IPS-18c (cell line): Measurements from ENCODE around the gene FAN1.

Experiments used
- H3K4me3 ChIP-seq: 2 replicates; pipeline ENCODE4 v1.7.0; 2013; ENCODE audit warnings: low read depth, mild to moderate bottlenecking, low read length, moderate library complexity; ENCODE audit not compliant: insufficient read depth
- H3K9me3 ChIP-seq: one replicate; pipeline ENCODE4 v1.6.1; 2013; ENCODE audit warnings: mild to moderate bottlenecking, low read length, moderate library complexity; ENCODE audit not compliant: control insufficient read depth, insufficient read depth

FAN1 gene

GRCh38 chr15:30917013-30917412 lies 13.3 kb downstream of the FAN1 start:
- no peak overlapping the region for H3K4me3 ChIP-seq
- no peaks in the 10 kb centered on the region for H3K9me3 ChIP-seq

GRCh38 chr15:30917675-30918074 lies 14.0 kb downstream of the FAN1 start:
- Histone ChIP-seq H3K4me3 (no peak overlapping the region), H3K9me3 (no peaks in the 10 kb centered on the region)

- Histone ChIP-seq H3K4me3 (no peak overlapping the region), H3K9me3 (no peaks in the 10 kb centered on the region)
Measured at GRCh38 chr15:30918366-30918765, 14.7 kb downstream of the FAN1 start.

DNA sequence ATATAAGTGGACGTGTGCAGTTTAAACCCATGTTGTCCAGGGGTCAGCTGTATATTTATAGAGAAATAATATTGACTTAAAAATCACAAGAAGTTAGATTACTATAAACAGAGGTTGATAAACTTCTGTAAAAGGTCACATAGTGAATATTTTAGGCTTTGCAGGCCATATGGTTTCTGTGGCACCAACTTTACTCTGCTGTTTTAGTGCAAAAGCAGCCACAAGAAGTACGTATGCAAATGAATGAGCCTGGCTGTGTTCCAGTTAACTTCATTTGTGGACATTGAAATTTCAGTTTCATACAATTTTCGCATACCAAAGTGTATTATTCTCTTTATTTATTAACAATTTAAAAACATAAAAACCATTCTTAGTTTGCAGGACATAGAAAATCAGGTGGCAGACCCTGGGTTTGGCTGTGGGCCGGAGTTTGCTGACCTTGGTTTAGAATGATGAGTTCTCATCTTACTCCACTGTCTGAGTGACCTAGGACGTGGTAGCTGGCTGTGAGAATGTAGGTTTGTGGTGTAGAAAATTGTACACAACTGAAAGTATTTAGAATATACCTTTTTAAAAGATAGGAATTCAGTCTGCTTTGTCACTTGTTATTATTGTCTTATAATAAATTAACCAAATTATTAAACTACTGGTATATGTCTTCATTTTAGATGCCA lies 16.3 kb downstream of the FAN1 start:
- Histone ChIP-seq H3K4me3 (no peak overlapping the region), H3K9me3 (no peaks in the 10 kb centered on the region)

GRCh38 chr15:30921106-30921505 lies 17.4 kb downstream of the FAN1 start:
- Histone ChIP-seq H3K9me3 (no peaks in the 10 kb centered on the region), H3K4me3 (no peak overlapping the region)

GRCh38 chr15:30921781-30922479 lies 18.2 kb downstream of the FAN1 start:
- Histone ChIP-seq H3K4me3 (0 out of 2 replicates have a peak overlapping the region, but pooled peaks have one; percentile 12), H3K9me3 (no peaks in the 10 kb centered on the region)

- Histone ChIP-seq H3K9me3 (no peaks in the 10 kb centered on the region), H3K4me3 (no peak overlapping the region)
Measured at GRCh38 chr15:30922480-30923311, 19.0 kb downstream of the FAN1 start.

DNA sequence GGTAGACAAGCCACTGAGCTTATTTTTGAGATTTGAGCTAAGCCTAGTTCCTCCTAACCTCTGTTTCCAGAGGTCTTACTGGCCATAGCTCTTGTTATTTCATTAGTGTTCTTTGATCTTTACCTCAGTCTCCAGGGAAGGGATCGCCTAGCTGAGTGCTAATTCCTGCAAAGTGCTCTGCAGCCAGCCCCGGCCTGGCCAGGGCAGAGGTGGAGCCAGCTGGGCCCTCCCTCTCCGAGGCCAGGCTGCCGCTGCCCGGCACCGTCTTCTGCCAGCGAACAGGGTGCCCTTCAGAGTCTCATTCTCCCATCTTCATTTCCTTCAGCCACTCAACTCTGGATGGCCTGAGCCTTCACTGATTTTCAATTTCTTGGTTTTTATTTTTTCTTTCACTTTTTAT lies 19.7 kb downstream of the FAN1 start:
- no peak overlapping the region for H3K4me3 ChIP-seq

GRCh38 chr15:30924353-30924752 lies 20.6 kb downstream of the FAN1 start:
- Histone ChIP-seq H3K9me3 (no peaks in the 10 kb centered on the region), H3K4me3 (no peak overlapping the region)

More for the DNA sequence above, 19.7 kb downstream of the FAN1 start:
- H3K9me3 ChIP-seq, result no peaks in the 10 kb centered on the region

- H3K4me3 ChIP-seq, result no peak overlapping the region
- H3K9me3 ChIP-seq, result no peaks in the 10 kb centered on the region
Measured at GRCh38 chr15:30925686-30926085, 22.0 kb downstream of the FAN1 start.

- Histone ChIP-seq H3K4me3 (no peak overlapping the region), H3K9me3 (no peaks in the 10 kb centered on the region)
Measured at GRCh38 chr15:30926161-30926560, 22.4 kb downstream of the FAN1 start.

DNA sequence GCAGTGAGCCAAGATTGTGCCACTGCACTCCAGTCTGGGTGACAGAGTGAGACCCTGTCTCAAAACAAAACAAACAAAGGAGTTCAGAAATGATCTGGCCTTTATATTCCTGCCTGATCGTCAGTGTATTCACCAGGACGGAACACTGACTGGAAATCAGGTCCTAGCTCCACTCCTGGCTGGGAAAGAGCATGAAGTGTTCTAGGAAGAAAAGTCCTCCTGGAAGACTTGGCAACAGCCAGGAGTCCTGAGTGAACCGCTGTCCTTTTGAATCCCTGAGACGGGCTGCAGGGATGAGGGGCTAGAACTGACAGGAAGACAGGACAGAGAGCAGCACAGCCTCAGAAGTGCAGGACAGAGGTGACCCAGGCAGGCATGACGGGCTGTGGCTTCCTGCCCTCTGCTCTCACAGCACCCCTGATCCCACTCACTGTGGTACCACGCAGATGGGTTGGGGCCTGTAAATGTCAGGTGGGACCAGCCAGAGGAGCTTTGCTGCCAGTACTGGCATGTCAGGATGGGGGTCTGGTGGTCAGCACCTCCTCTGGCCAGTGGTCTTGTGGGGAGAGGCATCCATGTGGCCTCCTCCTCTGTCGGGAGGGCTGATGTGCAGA lies 23.5 kb downstream of the FAN1 start:
- no peak overlapping the region for H3K4me3 ChIP-seq
- H3K9me3 ChIP-seq, result no peaks in the 10 kb centered on the region

DNA sequence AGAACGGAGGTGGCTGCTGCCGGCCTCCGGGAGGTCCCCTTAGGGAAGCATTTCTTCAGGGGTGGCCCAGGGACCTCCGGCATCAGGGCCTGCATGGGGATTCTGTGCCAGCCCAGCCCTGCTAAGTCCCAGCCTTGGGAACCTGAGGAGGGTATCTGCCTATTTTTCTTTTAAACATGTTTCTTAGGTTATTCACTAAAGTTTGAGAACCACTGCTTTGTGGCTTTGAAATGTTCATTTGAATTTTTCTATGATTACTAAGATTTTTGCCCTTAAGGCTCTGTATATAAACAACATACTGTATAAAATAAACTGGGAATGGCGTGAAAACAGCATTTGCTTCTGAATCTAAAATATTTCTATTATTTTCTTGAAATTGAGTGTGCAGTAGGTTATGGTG lies 24.4 kb downstream of the FAN1 start:
- Histone ChIP-seq H3K4me3 (no peak overlapping the region), H3K9me3 (no peaks in the 10 kb centered on the region)

GRCh38 chr15:30929064-30929669 lies 25.5 kb downstream of the FAN1 start:
- Histone ChIP-seq H3K4me3 (no peak overlapping the region), H3K9me3 (no peaks in the 10 kb centered on the region)

GRCh38 chr15:30929982-30930381 lies 26.3 kb downstream of the FAN1 start:
- H3K4me3 ChIP-seq, result no peak overlapping the region
- no peaks in the 10 kb centered on the region for H3K9me3 ChIP-seq

GRCh38 chr15:30930422-30930821 lies 26.7 kb downstream of the FAN1 start:
- H3K4me3 ChIP-seq, result no peak overlapping the region
- H3K9me3 ChIP-seq, result no peaks in the 10 kb centered on the region

- H3K9me3 ChIP-seq, result no peaks in the 10 kb centered on the region
- H3K4me3 ChIP-seq, result no peak overlapping the region
Measured at GRCh38 chr15:30933293-30933692, 29.6 kb downstream of the FAN1 start.
